NB4 (cell line): Measurements from ENCODE around the gene CYP4F11.

Experiments used
- CTCF ChIP-seq: IDR thresholded peaks from one replicate; pipeline ENCODE4 v1.5.1; 2012; ENCODE audit warnings: low read depth, low read length
- MAX ChIP-seq: IDR thresholded peaks from 2 replicates; pipeline ENCODE4 v1.6.1; 2011; ENCODE audit warnings: low read depth, low read length
- POLR2A ChIP-seq: IDR thresholded peaks from 2 replicates; pipeline ENCODE4 v1.6.1; 2011; ENCODE audit warnings: mild to moderate bottlenecking; ENCODE audit not compliant: insufficient read length; ENCODE audit errors: extremely low read depth

GRCh38 chr19:15913830-15914229 lies 20.5 kb downstream of the CYP4F11 start:
- TF ChIP-seq POLR2A (no peak), CTCF (no peak), MAX (no peak)
